SH-SY5Y (cell line): ENCODE results near the gene MYT1.

Source experiments
- GATA2 ChIP-seq: IDR thresholded peaks from 2 replicates; pipeline ENCODE4 v1.6.1; 2011; ENCODE audit warnings: mild to moderate bottlenecking, low read depth, low read length
- GATA3 ChIP-seq: IDR thresholded peaks from 2 replicates; pipeline ENCODE4 v1.6.1; 2011; ENCODE audit warnings: low read depth, mild to moderate bottlenecking, low read length, moderate library complexity

- no peak for TF ChIP-seq GATA2
- no peak for TF ChIP-seq GATA3
Measured at GRCh38 chr20:64177384-64177783, 13.1 kb downstream of the MYT1 start.
